DMS79 treated with DMSO at 0.1 percent for 48 hours (cell line): ENCODE data around the gene ALDH9A1.
"Not testable (repeated sequence)": the region's sequence is repeated elsewhere in the genome, so short reads cannot be mapped to it uniquely, and the experiment has no call there.

Source experiments
- DNase-seq: peaks from one replicate; lab custom pipeline; 2025; lab: John Stamatoyannopoulos, UW

ALDH9A1 gene

GRCh38 chr1:165645654-165646366, 52.6 kb downstream of the ALDH9A1 start:
- no peak for DNase-seq

- DNase-seq: no peak
Observed at GRCh38 chr1:165644064-165644735, 54.2 kb downstream of the ALDH9A1 start.

GRCh38 chr1:165641231-165641987, 57.0 kb downstream of the ALDH9A1 start:
- DNase-seq: no peak

- no peak for DNase-seq
Observed at GRCh38 chr1:165639821-165640623, 58.3 kb downstream of the ALDH9A1 start.

GRCh38 chr1:165638211-165638610, 60.2 kb downstream of the ALDH9A1 start:
- DNase-seq: not testable (repeated sequence)

GRCh38 chr1:165637427-165637826, 60.9 kb downstream of the ALDH9A1 start:
- no peak for DNase-seq

GRCh38 chr1:165635823-165636222, 62.5 kb downstream of the ALDH9A1 start:
- no peak for DNase-seq

GRCh38 chr1:165635329-165635728, 63.0 kb downstream of the ALDH9A1 start:
- no peak for DNase-seq

- DNase-seq: no peak
Observed at GRCh38 chr1:165634154-165634921, 64.0 kb downstream of the ALDH9A1 start.

- no peak for DNase-seq
Observed at GRCh38 chr1:165633614-165634013, 64.7 kb downstream of the ALDH9A1 start.

GRCh38 chr1:165632491-165632890, 65.9 kb downstream of the ALDH9A1 start:
- DNase-seq: no peak

GRCh38 chr1:165632152-165632469, 66.3 kb downstream of the ALDH9A1 start:
- DNase-seq: no peak

- DNase-seq: peak; percentile 65
Observed at GRCh38 chr1:165631342-165632151, 66.8 kb downstream of the ALDH9A1 start.

- peak; percentile 98 for DNase-seq
Observed at GRCh38 chr1:165630629-165631341, 67.6 kb downstream of the ALDH9A1 start, which contains the start of gene MGST3. TSS of gene MGST3 (plus strand) at chr1:165631234. CDS start at chr1:165649848, 18,614 bp downstream.

GRCh38 chr1:165629848-165630628, 68.3 kb downstream of the ALDH9A1 start:
- DNase-seq: peak; percentile 85

GRCh38 chr1:165629151-165629550, 69.2 kb downstream of the ALDH9A1 start:
- no peak for DNase-seq

- no peak for DNase-seq
Observed at GRCh38 chr1:165628147-165628822, 70.1 kb downstream of the ALDH9A1 start.

- DNase-seq: no peak
Observed at GRCh38 chr1:165624441-165624840, 73.9 kb downstream of the ALDH9A1 start.
